ENCODE measurements around the gene PNPLA2.

GRCh38 chr11:782264-783174 lies 36.2 kb upstream of the PNPLA2 start:
- TF ChIP-seq CTCF (conservative IDR thresholded peaks at IDR 0.05 in 1 of 2, IDR thresholded peaks at IDR 0.05 in 1 of 2; ENCODE audit: extremely low read depth in 1 of 2, insufficient read depth in 1 of 2, low read depth in 1 of 2, low read length in 2 of 2) (no peak), EZH2 (IDR thresholded peaks at IDR 0.05; ENCODE audit: borderline replicate concordance, low read length) (no peak)

Measured in mammary epithelial cell (primary cell).